ENCODE data around the gene XPO6.

- TF ChIP-seq TAF1 (IDR thresholded peaks at IDR 0.05; ENCODE audit: borderline replicate concordance, low read depth, low read length), result no peak
- no peak for TF ChIP-seq CTCF (IDR thresholded peaks at IDR 0.05)
- no peak for TF ChIP-seq MXI1 (IDR thresholded peaks at IDR 0.05; ENCODE audit: low read depth, low read length)
- no peak for TF ChIP-seq EP300 (IDR thresholded peaks at IDR 0.05; ENCODE audit: borderline replicate concordance in 1 of 2, low read depth in 1 of 2, low read length in 1 of 2)
- TF ChIP-seq TCF12 (IDR thresholded peaks at IDR 0.05), result no peak
- TF ChIP-seq FOSL2 (IDR thresholded peaks at IDR 0.05; ENCODE audit: borderline replicate concordance, low read depth), result no peak
- TF ChIP-seq ELF1 (IDR thresholded peaks at IDR 0.05), result no peak
- TF ChIP-seq EZH2phosphoT487 (IDR thresholded peaks at IDR 0.05; ENCODE audit: borderline replicate concordance, low read depth), result no peak
- no peak for TF ChIP-seq RAD21 (IDR thresholded peaks at IDR 0.05; ENCODE audit: low read length)
- TF ChIP-seq YY1 (IDR thresholded peaks at IDR 0.05; ENCODE audit: low read depth), result no peak
- TF ChIP-seq GABPA (IDR thresholded peaks at IDR 0.05; ENCODE audit: low read depth), result no peak
- TF ChIP-seq TEAD4 (IDR thresholded peaks at IDR 0.05; ENCODE audit: borderline replicate concordance, insufficient read depth), result no peak
These were observed 105.1 kb downstream of the XPO6 start for GRCh38 chr16:28106467-28107215.
